Left colon (tissue), 2 donors: ENCODE measurements around the gene CSNK1A1L. TPM values are rescaled to one million over a fixed set of nuclear protein-coding genes. Genes with fewer than 3 reads are reported as not detected.

Experiments
- ATAC-seq: fragments of 200-7000 bp; cut with Tn5 transposase; one replicate; pipeline ENCODE4 v1.9.1; 2020; ENCODE audit warnings: mild to moderate bottlenecking, moderate library complexity
- DNase-seq, 2 donors: peaks; one replicate each; pipeline ENCODE4 v3.0.0-alpha.2; 2020
- intact Hi-C, 2 donors: fragments of 100-400 bp; cut with DNase I in 1 of 2; cut with micrococcal nuclease in 1 of 2; formaldehyde crosslinking; loops; one replicate each; pipeline versions ENCODE4 v1.11.2 to v1.14.0; 2022; cut with DNase I, micrococcal nuclease
- total RNA-seq, 2 donors: library from RNA; stranded (reverse); fragmentation: NEBNext Ultra II Directional; extraction: Animal tissue kit (Norgen Biotek cat#: 25700); gene quantifications; one replicate each; pipeline ENCODE4 v1.2.1, GENCODE V29; 2021
- donor health status: DM: no; HTN: no; CAD: no.
- donor health status: DM: yes; HTN: yes; CAD: no.

Gene CSNK1A1L
- total RNA-seq, 2 donors from 2014 or later: not detected

- ATAC-seq (no peak), DNase-seq (no peak)
- intact Hi-C loops: loop anchor here in 1 of 2 donors (10.0 kb wide), 1 partner anchor 496 kb away; no protein-coding TSS in a partner anchor
Measured at GRCh38 chr13:37109051-37109678, 3.7 kb upstream of the CSNK1A1L start.

- no peak for ATAC-seq
- DNase-seq: no peak
- intact Hi-C loops: loop anchor here in 1 of 2 donors (10.0 kb wide), 1 partner anchor 497 kb away; no protein-coding TSS in a partner anchor
Measured at GRCh38 chr13:37107868-37108267, 2.4 kb upstream of the CSNK1A1L start.

GRCh38 chr13:37107456-37107855 lies 2.0 kb upstream of the CSNK1A1L start:
- DNase-seq: no peak
- ATAC-seq: no peak
- intact Hi-C loops: loop anchor here in 1 of 2 donors (10.0 kb wide), 1 partner anchor 497 kb away; no protein-coding TSS in a partner anchor

GRCh38 chr13:37106642-37107041 lies 1.2 kb upstream of the CSNK1A1L start:
- ATAC-seq (no peak), DNase-seq (no peak)
- intact Hi-C loops: loop anchor here in 1 of 2 donors (10.0 kb wide), 1 partner anchor 498 kb away; no protein-coding TSS in a partner anchor

GRCh38 chr13:37102896-37103295 lies 2.6 kb downstream of the CSNK1A1L start:
- intact Hi-C loops: loop anchor here in 1 of 2 donors (10.0 kb wide), 1 partner anchor 502 kb away; no protein-coding TSS in a partner anchor

GRCh38 chr13:37101201-37101600 lies 4.3 kb downstream of the CSNK1A1L start:
- intact Hi-C loops: loop anchor here in 1 of 2 donors (10.0 kb wide), 1 partner anchor 504 kb away; no protein-coding TSS in a partner anchor
- no peak for ATAC-seq
- no peak for DNase-seq

More at GRCh38 chr13:37102896-37103295, 2.6 kb downstream of the CSNK1A1L start:
- ATAC-seq: no peak
- DNase-seq: no peak

GRCh38 chr13:37100731-37101130 lies 4.7 kb downstream of the CSNK1A1L start:
- no peak for DNase-seq
- no peak for ATAC-seq
- intact Hi-C loops: loop anchor here in 1 of 2 donors (10.0 kb wide), 1 partner anchor 504 kb away; no protein-coding TSS in a partner anchor

GRCh38 chr13:37097076-37097475 lies 8.4 kb downstream of the CSNK1A1L start:
- ATAC-seq (no peak), DNase-seq (no peak)
- intact Hi-C loops: no loop called here

GRCh38 chr13:37094840-37095239 lies 10.6 kb downstream of the CSNK1A1L start:
- no peak for DNase-seq
- intact Hi-C loops: no loop called here
- no peak for ATAC-seq

GRCh38 chr13:37094099-37094498 lies 11.4 kb downstream of the CSNK1A1L start:
- intact Hi-C loops: no loop called here
- ATAC-seq (no peak), DNase-seq (no peak)

GRCh38 chr13:37091835-37092234 lies 13.6 kb downstream of the CSNK1A1L start:
- no peak for DNase-seq
- ATAC-seq: no peak
- intact Hi-C loops: no loop called here

- ATAC-seq: no peak
- no peak for DNase-seq
- intact Hi-C loops: no loop called here
Measured at GRCh38 chr13:37090912-37091311, 14.6 kb downstream of the CSNK1A1L start.

GRCh38 chr13:37089495-37089894 lies 16.0 kb downstream of the CSNK1A1L start:
- intact Hi-C loops: no loop called here
- DNase-seq (no peak), ATAC-seq (no peak)

- DNase-seq: no peak
- intact Hi-C loops: no loop called here
Measured at GRCh38 chr13:37087486-37087885, 18.0 kb downstream of the CSNK1A1L start.

GRCh38 chr13:37085606-37086005 lies 19.9 kb downstream of the CSNK1A1L start:
- intact Hi-C loops: no loop called here
- DNase-seq: no peak
- ATAC-seq: no peak

More at GRCh38 chr13:37087486-37087885, 18.0 kb downstream of the CSNK1A1L start:
- no peak for ATAC-seq

- intact Hi-C loops: loop anchor here in 1 of 2 donors (10.0 kb wide), 1 partner anchor 528 kb away; no protein-coding TSS in a partner anchor
- no peak for ATAC-seq
- DNase-seq: no peak
Measured at GRCh38 chr13:37076818-37077217, 28.6 kb downstream of the CSNK1A1L start.

GRCh38 chr13:37075164-37075563 lies 30.3 kb downstream of the CSNK1A1L start:
- ATAC-seq (no peak), DNase-seq (no peak)
- intact Hi-C loops: loop anchor here in 1 of 2 donors (10.0 kb wide), 1 partner anchor 530 kb away; no protein-coding TSS in a partner anchor

- ATAC-seq: no peak
- intact Hi-C loops: loop anchor here in 1 of 2 donors (10.0 kb wide), 1 partner anchor 530 kb away; no protein-coding TSS in a partner anchor
- no peak for DNase-seq
Measured at GRCh38 chr13:37074703-37075102, 30.8 kb downstream of the CSNK1A1L start.

- intact Hi-C loops: loop anchor here in 1 of 2 donors (10.0 kb wide), 1 partner anchor 533 kb away; no protein-coding TSS in a partner anchor
- ATAC-seq: no peak
- DNase-seq: no peak
Measured at GRCh38 chr13:37072024-37072423, 33.4 kb downstream of the CSNK1A1L start.

GRCh38 chr13:37070956-37071355 lies 34.5 kb downstream of the CSNK1A1L start:
- intact Hi-C loops: loop anchor here in 1 of 2 donors (10.0 kb wide), 1 partner anchor 534 kb away; no protein-coding TSS in a partner anchor
- ATAC-seq: no peak
- DNase-seq: no peak
